DLD1 (cell line): ENCODE data around the gene APOC3.
"Not testable (repeated sequence)": the region's sequence is repeated elsewhere in the genome, so short reads cannot be mapped to it uniquely, and the experiment has no call there.

Experiments used
- in situ Hi-C: cut with HindIII; loops from 2 replicates; pipeline ENCODE4 v1.10.0; 2017; ENCODE audit warnings: low sequenced_read_pairs

The APOC3 gene

GRCh38 chr11:116801662-116802061, 28.0 kb upstream of the APOC3 start:
- in situ Hi-C loops = not testable (repeated sequence)

- in situ Hi-C loops = no loop called here
Observed at GRCh38 chr11:116804001-116804400, 25.7 kb upstream of the APOC3 start.

- in situ Hi-C loops = no loop called here
Observed at GRCh38 chr11:116807601-116808261, 22.0 kb upstream of the APOC3 start.

- in situ Hi-C loops = no loop called here
Observed at GRCh38 chr11:116808262-116809175, 21.2 kb upstream of the APOC3 start.

GRCh38 chr11:116811194-116811593, 18.5 kb upstream of the APOC3 start:
- in situ Hi-C loops = no loop called here

- in situ Hi-C loops = no loop called here
Observed at GRCh38 chr11:116812109-116812508, 17.6 kb upstream of the APOC3 start.

GRCh38 chr11:116813170-116813569, 16.5 kb upstream of the APOC3 start:
- in situ Hi-C loops = no loop called here

- in situ Hi-C loops = no loop called here
Observed at GRCh38 chr11:116813781-116814471, 15.8 kb upstream of the APOC3 start.

- in situ Hi-C loops = no loop called here
Observed at GRCh38 chr11:116814502-116814901, 15.2 kb upstream of the APOC3 start.

- in situ Hi-C loops = no loop called here
Observed at GRCh38 chr11:116819049-116819448, 10.7 kb upstream of the APOC3 start.

- in situ Hi-C loops = no loop called here
Observed at GRCh38 chr11:116821050-116821918, 8.4 kb upstream of the APOC3 start.

GRCh38 chr11:116822575-116822974, 7.1 kb upstream of the APOC3 start:
- in situ Hi-C loops = no loop called here

GRCh38 chr11:116823031-116823843, 6.5 kb upstream of the APOC3 start, which contains the start of gene APOA4:
Gene APOA4, minus strand, starts transcription at chr11:116823304. Its CDS starts 113 bp downstream, at chr11:116823191.
- in situ Hi-C loops = no loop called here

GRCh38 chr11:116825434-116825833, 4.3 kb upstream of the APOC3 start:
- in situ Hi-C loops = no loop called here

- in situ Hi-C loops = no loop called here
Observed at GRCh38 chr11:116825854-116826750, 3.6 kb upstream of the APOC3 start.

- in situ Hi-C loops = no loop called here
Observed at GRCh38 chr11:116826751-116827431, 2.8 kb upstream of the APOC3 start.

GRCh38 chr11:116827461-116827860, 2.2 kb upstream of the APOC3 start:
- in situ Hi-C loops = no loop called here
